NCI-H1417 (cell line): ENCODE data around the gene DHX36.

Experiments used
- DNase-seq, 3 experiments: peaks; one replicate each; lab custom pipeline; 2025; lab: John Stamatoyannopoulos, UW

DHX36 gene

GRCh38 chr3:154323891-154324738, at the start of gene DHX36:
TSS of gene DHX36 (minus strand) at chr3:154324487. CDS start at chr3:154324416, 71 bp downstream.
- DNase-seq, result peak; percentile 91 to 96 (median 92)

- DNase-seq, result no peak
Measured at GRCh38 chr3:154367221-154367620, 42.9 kb upstream of the DHX36 start.

GRCh38 chr3:154364849-154365248, 40.6 kb upstream of the DHX36 start:
- no peak for DNase-seq

- DNase-seq, result no peak
Measured at GRCh38 chr3:154361099-154361498, 36.8 kb upstream of the DHX36 start.

- DNase-seq, result no peak
Measured at GRCh38 chr3:154356009-154356408, 31.7 kb upstream of the DHX36 start.

- DNase-seq, result no peak
Measured at GRCh38 chr3:154349223-154349622, 24.9 kb upstream of the DHX36 start.

GRCh38 chr3:154345422-154346122, 21.3 kb upstream of the DHX36 start:
- DNase-seq, result no peak

GRCh38 chr3:154338570-154338969, 14.3 kb upstream of the DHX36 start:
- DNase-seq, result no peak

GRCh38 chr3:154338008-154338407, 13.7 kb upstream of the DHX36 start:
- no peak for DNase-seq

GRCh38 chr3:154334973-154335420, 10.7 kb upstream of the DHX36 start:
- peak; percentile 10 to 70 (median 14) for DNase-seq

- DNase-seq, result no peak
Measured at GRCh38 chr3:154327871-154328270, 3.6 kb upstream of the DHX36 start.

GRCh38 chr3:154324919-154325318, 632 bp upstream of the DHX36 start:
- peak in 2 of 3 experiments; percentile 24 to 74 for DNase-seq

GRCh38 chr3:154316974-154317767, 7.1 kb downstream of the DHX36 start:
- DNase-seq, result no peak

- no peak for DNase-seq
Measured at GRCh38 chr3:154314152-154314551, 10.1 kb downstream of the DHX36 start.

- DNase-seq, result no peak
Measured at GRCh38 chr3:154310840-154311239, 13.4 kb downstream of the DHX36 start.

- no peak for DNase-seq
Measured at GRCh38 chr3:154307363-154307762, 16.9 kb downstream of the DHX36 start.

GRCh38 chr3:154304936-154305335, 19.4 kb downstream of the DHX36 start:
- no peak for DNase-seq

- DNase-seq, result no peak
Measured at GRCh38 chr3:154304116-154304786, 20.0 kb downstream of the DHX36 start.

- DNase-seq, result no peak
Measured at GRCh38 chr3:154301561-154301960, 22.7 kb downstream of the DHX36 start.

- DNase-seq, result no peak
Measured at GRCh38 chr3:154294016-154294415, 30.3 kb downstream of the DHX36 start.

- no peak for DNase-seq
Measured at GRCh38 chr3:154290187-154290586, 34.1 kb downstream of the DHX36 start.

GRCh38 chr3:154285221-154285620, 39.1 kb downstream of the DHX36 start:
- no peak for DNase-seq
